Activated CD8-positive, alpha-beta T cell treated with anti-CD3 and anti-CD28 coated beads for 36 hours (primary cell): Measurements from ENCODE around the gene GALNT12. TPM values are rescaled to one million over a fixed set of nuclear protein-coding genes. Genes with fewer than 3 reads are reported as not detected.

Experiments
- ATAC-seq: fragments of 200-7000 bp; cut with Tn5 transposase; one replicate; pipeline ENCODE4 v1.10.0; 2021; ENCODE audit warnings: mild to moderate bottlenecking, moderate library complexity
- CTCF ChIA-PET: fragments of 350-600 bp; sonication (Branson Sonifier 250); formaldehyde crosslinking; loops from one replicate; lab custom pipeline; 2021; ENCODE audit warnings: antibody characterized with exemption; lab: Charles Lee
- POLR2A ChIA-PET: fragments of 350-600 bp; sonication (Branson Sonifier 250); formaldehyde crosslinking; loops from one replicate; lab custom pipeline; 2021; ENCODE audit warnings: antibody characterized with exemption; lab: Charles Lee
- DNase-seq: peaks from one replicate; pipeline ENCODE4 v3.0.0-alpha.2; 2020
- H3K27ac Mint-ChIP-seq: one replicate; pipeline ENCODE4 v1.8.0; 2021; ENCODE audit warnings: mild to moderate bottlenecking, mixed read lengths
- H3K27me3 Mint-ChIP-seq: one replicate; pipeline ENCODE4 v1.8.0; 2021; ENCODE audit warnings: mixed read lengths
- H3K36me3 Mint-ChIP-seq: one replicate; pipeline ENCODE4 v1.8.0; 2021; ENCODE audit warnings: low read depth, mixed read lengths
- H3K4me1 Mint-ChIP-seq: one replicate; pipeline ENCODE4 v1.8.0; 2021; ENCODE audit warnings: low read depth, mixed read lengths
- H3K4me3 Mint-ChIP-seq: one replicate; pipeline ENCODE4 v1.8.0; 2021; ENCODE audit warnings: mild to moderate bottlenecking, moderate library complexity, mixed read lengths
- H3K9me3 Mint-ChIP-seq: one replicate; pipeline ENCODE4 v1.8.0; 2021; ENCODE audit warnings: mixed read lengths
- CTCF ChIP-seq: fragments of 200-600 bp; IDR thresholded peaks from one replicate; pipeline ENCODE4 v1.8.0; 2022; ENCODE audit warnings: antibody characterized with exemption, mild to moderate bottlenecking
- intact Hi-C: fragments of 100-400 bp; cut with micrococcal nuclease; formaldehyde crosslinking; loops from one replicate; pipeline ENCODE4 v1.10.0; 2022
- total RNA-seq, 2 experiments: library from RNA; stranded (reverse); gene quantifications; one replicate each; pipeline ENCODE4 v1.2.3, GENCODE V29; 2021

GALNT12 gene
- total RNA-seq, 2 experiments from 2014 or later: 12.8 to 14.3 TPM

DNA sequence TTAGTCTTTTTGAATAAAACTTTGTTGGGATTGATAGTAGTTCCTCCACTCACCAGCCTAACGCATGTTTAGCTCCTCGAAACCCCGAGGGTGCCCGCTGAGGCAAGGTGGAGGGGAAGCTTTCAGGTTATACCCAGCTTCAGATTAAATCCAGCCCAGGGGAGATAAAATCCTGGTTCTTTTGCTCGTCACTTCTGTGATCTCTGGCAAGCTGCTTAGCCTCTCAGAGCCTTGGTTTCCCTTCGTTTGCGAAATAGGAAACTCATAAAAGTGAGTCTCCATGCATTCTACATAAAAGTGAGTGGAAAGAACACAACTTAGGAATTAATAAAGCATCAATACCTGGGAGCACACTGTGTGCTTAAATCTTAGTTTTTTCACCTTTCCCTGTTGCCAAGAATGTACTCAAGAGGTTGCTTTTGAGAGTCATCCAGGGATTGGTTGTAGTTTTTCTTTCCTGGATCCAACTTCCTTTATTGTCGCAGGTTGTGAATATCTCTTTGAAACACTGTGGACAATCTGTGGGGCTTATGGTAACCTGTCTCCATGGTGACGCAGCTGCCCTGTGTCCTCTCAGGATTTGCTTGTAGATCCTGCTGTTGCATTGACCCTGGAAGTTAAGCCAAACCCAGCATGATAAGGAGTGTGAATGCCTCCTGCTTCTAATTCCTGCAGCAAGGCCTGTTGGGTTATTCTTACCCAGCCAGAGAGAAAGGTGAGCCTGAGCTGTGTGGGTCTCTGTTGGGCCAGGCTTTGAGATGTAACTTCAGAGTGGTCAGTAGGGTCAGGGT is 2.0 kb downstream of the GALNT12 start:
- ATAC-seq (no peak), DNase-seq (no peak)
- intact Hi-C loops: no loop called here
- Mint-ChIP-seq H3K27ac (no peak overlapping the region), H3K4me1 (peaks cover 25% of the 10 kb centered on the region), H3K36me3 (peaks cover 8% of the 10 kb centered on the region), H3K27me3 (no peaks in the 10 kb centered on the region), H3K9me3 (peaks cover 3% of the 10 kb centered on the region), H3K4me3 (peak overlapping the region; percentile 82)
- ChIA-PET CTCF (interaction anchor here (0.9 to 3.6 kb wide), 5 partner anchors 13 to 189 kb away, joined by 3 to 18 read pairs (median 5); no protein-coding TSS in a partner anchor), POLR2A (no interaction called here)
- no peak for TF ChIP-seq CTCF

DNA sequence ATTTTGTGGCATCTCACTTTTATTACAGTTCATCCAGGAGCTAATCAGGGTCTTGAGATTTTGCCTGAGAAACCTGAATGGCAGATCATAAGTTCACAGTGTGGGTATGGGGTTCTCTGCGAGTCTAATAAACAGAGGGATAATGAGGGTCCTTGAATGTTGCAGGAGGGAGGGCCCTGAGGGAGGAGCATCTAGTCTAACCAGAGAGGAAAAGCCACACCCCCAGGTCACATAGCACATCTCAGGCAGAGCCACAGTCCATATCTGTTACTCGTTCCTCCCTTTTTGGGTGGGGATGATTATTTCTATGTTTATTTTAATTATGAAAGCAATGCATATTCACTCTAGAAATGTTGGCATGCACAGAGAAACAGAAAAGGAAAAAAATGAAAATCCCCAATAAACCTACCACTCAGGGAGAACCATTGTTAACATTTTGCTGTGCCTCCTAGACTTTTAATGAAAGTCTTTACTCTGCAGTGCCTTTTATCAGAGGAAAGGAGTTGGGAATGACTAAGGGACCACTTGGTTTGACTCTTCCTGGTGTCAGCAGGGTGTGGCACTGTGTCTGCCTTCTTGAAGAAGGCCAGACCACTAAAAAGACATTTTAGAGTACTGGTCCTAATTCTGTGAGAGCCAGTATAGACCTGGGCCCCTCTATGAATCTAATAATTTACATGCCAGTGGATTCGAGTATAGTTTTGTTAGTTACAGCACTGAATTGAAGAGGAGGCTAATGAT is 2.8 kb downstream of the GALNT12 start:
- H3K4me3 Mint-ChIP-seq: no peak overlapping the region
- DNase-seq (no peak), ATAC-seq (no peak)
- H3K27ac Mint-ChIP-seq: no peak overlapping the region
- ChIA-PET POLR2A (no interaction called here), CTCF (interaction anchor here (0.9 kb wide), 1 partner anchor 12 kb away, joined by 5 read pairs; no protein-coding TSS in a partner anchor)
- H3K4me1 Mint-ChIP-seq: peaks cover 25% of the 10 kb centered on the region
- no peaks in the 10 kb centered on the region for H3K27me3 Mint-ChIP-seq
- peaks cover 3% of the 10 kb centered on the region for H3K9me3 Mint-ChIP-seq
- intact Hi-C loops: no loop called here
- peaks cover 8% of the 10 kb centered on the region for H3K36me3 Mint-ChIP-seq
- no peak for TF ChIP-seq CTCF

DNA sequence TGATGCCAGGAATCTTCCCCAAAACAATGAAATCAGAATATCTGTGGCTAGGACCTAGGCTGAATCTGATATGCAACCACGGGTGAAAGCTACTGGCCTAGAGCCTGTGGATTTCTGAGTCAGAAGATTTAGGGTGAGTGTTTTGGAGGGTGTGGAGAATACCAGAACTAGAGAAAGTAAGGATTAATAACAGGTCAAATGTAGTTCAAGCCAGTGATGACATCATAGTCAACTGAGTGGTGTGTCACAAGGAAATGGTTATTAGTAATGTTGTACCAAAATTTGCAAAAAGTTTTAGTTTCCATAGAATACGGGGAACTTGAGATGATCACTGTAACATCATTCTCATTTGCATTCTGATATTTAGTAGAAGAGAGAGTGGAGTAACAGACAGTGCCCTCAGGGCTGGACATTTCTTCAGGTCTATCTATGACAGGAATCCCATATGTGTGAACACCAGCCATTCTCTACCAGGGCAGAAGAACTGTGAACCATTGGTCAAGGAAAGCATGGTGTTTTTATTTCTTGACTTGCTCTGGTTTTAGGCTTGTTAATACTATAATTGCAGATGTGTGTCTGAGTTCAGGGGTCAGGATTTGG is 3.7 kb downstream of the GALNT12 start:
- ChIA-PET POLR2A (no interaction called here), CTCF (no interaction called here)
- TF ChIP-seq CTCF: no peak
- Mint-ChIP-seq H3K27me3 (no peaks in the 10 kb centered on the region), H3K4me1 (peaks cover 25% of the 10 kb centered on the region), H3K27ac (no peak overlapping the region), H3K9me3 (peaks cover 3% of the 10 kb centered on the region), H3K4me3 (no peak overlapping the region), H3K36me3 (peaks cover 8% of the 10 kb centered on the region)
- DNase-seq (no peak), ATAC-seq (peak; percentile 49)
- intact Hi-C loops: no loop called here

GRCh38 chr9:98815391-98815951 is 8.0 kb downstream of the GALNT12 start:
- POLR2A ChIA-PET: no interaction called here
- H3K4me3 Mint-ChIP-seq: no peak overlapping the region
- no peaks in the 10 kb centered on the region for H3K27me3 Mint-ChIP-seq
- CTCF ChIA-PET: no interaction called here
- peaks cover 8% of the 10 kb centered on the region for H3K4me1 Mint-ChIP-seq
- intact Hi-C loops: no loop called here
- TF ChIP-seq CTCF: no peak
- H3K9me3 Mint-ChIP-seq: peaks cover 3% of the 10 kb centered on the region
- H3K36me3 Mint-ChIP-seq: peaks cover 18% of the 10 kb centered on the region
- no peak for ATAC-seq
- DNase-seq: no peak
- H3K27ac Mint-ChIP-seq: no peak overlapping the region
